HepG2 (cell line): ENCODE data around the gene SMIM38. TPM values are rescaled to one million over a fixed set of nuclear protein-coding genes. Genes with fewer than 3 reads are reported as not detected.

Experiments used
- ATRX ChIP-seq: sonication (generic); formaldehyde crosslinking; IDR thresholded peaks from 2 replicates; pipeline ENCODE4 v1.4.0; 2020; ENCODE audit warnings: missing genetic modification reagents, borderline replicate concordance
- FIP1L1 ChIP-seq: fragments of 200-400 bp; formaldehyde crosslinking; IDR thresholded peaks from 2 replicates; pipeline ENCODE4 v1.6.1; 2018; ENCODE audit warnings: low read depth, mild to moderate bottlenecking, low read length, moderate library complexity, borderline replicate concordance; ENCODE audit not compliant: insufficient read depth
- FOXA3 ChIP-seq: IDR thresholded peaks from 2 replicates; pipeline ENCODE4 v1.6.1; 2016; ENCODE audit warnings: missing genetic modification reagents, missing compliant biosample characterization
- FOXO1 ChIP-seq: sonication (generic); formaldehyde crosslinking; IDR thresholded peaks from 2 replicates; pipeline ENCODE4 v1.4.0; 2020; ENCODE audit warnings: missing genetic modification reagents
- FOXP1 ChIP-seq, 2 experiments: fragments of 450-650 bp in 1 of 2; IDR thresholded peaks; 2 replicates each; pipeline ENCODE4 v1.6.1; 2017 to 2018; ENCODE audit warnings: antibody characterized with exemption in 1 of 2
- GATA4 ChIP-seq: sonication (generic); IDR thresholded peaks from 2 replicates; pipeline ENCODE4 v1.6.1; 2016; ENCODE audit warnings: antibody characterized with exemption, low read depth, borderline replicate concordance
- MYC ChIP-seq: sonication (generic); formaldehyde crosslinking; IDR thresholded peaks from 2 replicates; pipeline ENCODE4 v1.9.0; 2021; ENCODE audit warnings: missing genetic modification reagents, borderline replicate concordance
- POLR2AphosphoS2 ChIP-seq: IDR thresholded peaks from 2 replicates; pipeline ENCODE4 v1.6.1; 2011; ENCODE audit warnings: low read depth, low read length, improper control_type of control experiment
- SALL1 ChIP-seq: sonication (generic); formaldehyde crosslinking; IDR thresholded peaks from 2 replicates; pipeline ENCODE4 v1.8.0; 2022; ENCODE audit warnings: mild to moderate bottlenecking, missing genetic modification reagents
- TARDBP ChIP-seq: sonication (generic); formaldehyde crosslinking; IDR thresholded peaks from 2 replicates; pipeline ENCODE4 v1.8.0; 2022; ENCODE audit warnings: mild to moderate bottlenecking, missing genetic modification reagents
- TBX2 ChIP-seq: sonication (generic); formaldehyde crosslinking; IDR thresholded peaks from 2 replicates; pipeline ENCODE4 v1.5.0; 2020; ENCODE audit warnings: missing genetic modification reagents, mild to moderate bottlenecking, borderline replicate concordance
- XBP1 ChIP-seq: sonication (generic); formaldehyde crosslinking; IDR thresholded peaks from 2 replicates; pipeline ENCODE4 v1.5.0; 2020; ENCODE audit warnings: missing genetic modification reagents
- YEATS2 ChIP-seq: sonication (generic); formaldehyde crosslinking; IDR thresholded peaks from 2 replicates; pipeline ENCODE4 v1.4.0; 2020; ENCODE audit warnings: missing genetic modification reagents, borderline replicate concordance
- polyA plus RNA-seq, 8 experiments: library from polyadenylated mRNA; depleted of rRNA in 3 of 8; stranded (reverse) in 7 of 8; unstranded in 1 of 8; fragments of >200 nt; fragmentation: Illumina TruSeq in 4 of 8; extraction: Trizol in 4 of 8; gene quantifications; 2 replicates each; pipeline versions ENCODE4 v1.2.1 to v1.2.3, GENCODE V29; 2011 to 2016; ENCODE audit warnings: low read depth in 4 of 8, missing spikeins in 1 of 8, mixed read lengths in 1 of 8; ENCODE audit not compliant: insufficient read depth in 1 of 8
- total RNA-seq, 5 experiments: library from RNA; depleted of rRNA; stranded (reverse); fragments of >200 nt; fragmentation: Illumina TruSeq; extraction: Trizol; gene quantifications; 2 replicates each; pipeline ENCODE4 v1.2.3, GENCODE V29; 2016; ENCODE audit warnings: low read depth in 1 of 5
- TF ChIP-seq, protein P1 (sequence below), 2 experiments: sonication (generic) in 1 of 2; formaldehyde crosslinking in 1 of 2; IDR thresholded peaks; 2 replicates each; pipeline versions ENCODE4 v1.4.0 to v1.6.1; 2018 to 2020; ENCODE audit warnings: missing genetic modification reagents in 2 of 2, borderline replicate concordance in 1 of 2, low read depth in 1 of 2, mild to moderate bottlenecking in 1 of 2, missing biosample characterization in 1 of 2
- TF ChIP-seq, protein P2 (sequence below): IDR thresholded peaks from 2 replicates; pipeline ENCODE4 v1.4.0; 2020; ENCODE audit warnings: mild to moderate bottlenecking, missing genetic modification reagents
- TF ChIP-seq, protein P3 (sequence below): sonication (generic); formaldehyde crosslinking; IDR thresholded peaks from 2 replicates; pipeline ENCODE4 v1.5.1; 2020; ENCODE audit warnings: mild to moderate bottlenecking, moderate library complexity, missing genetic modification reagents
- TF ChIP-seq, protein P4 (sequence below): sonication (generic); formaldehyde crosslinking; IDR thresholded peaks from 2 replicates; pipeline ENCODE4 v1.5.0; 2020; ENCODE audit warnings: mild to moderate bottlenecking, missing genetic modification reagents, borderline replicate concordance

Gene SMIM38
- total and polyA plus RNA-seq, 2 of the 13 experiments (the other 11 are each of a cell fraction or from before 2014, with no cell fraction given) = 0.30 to 0.40 TPM

DNA sequence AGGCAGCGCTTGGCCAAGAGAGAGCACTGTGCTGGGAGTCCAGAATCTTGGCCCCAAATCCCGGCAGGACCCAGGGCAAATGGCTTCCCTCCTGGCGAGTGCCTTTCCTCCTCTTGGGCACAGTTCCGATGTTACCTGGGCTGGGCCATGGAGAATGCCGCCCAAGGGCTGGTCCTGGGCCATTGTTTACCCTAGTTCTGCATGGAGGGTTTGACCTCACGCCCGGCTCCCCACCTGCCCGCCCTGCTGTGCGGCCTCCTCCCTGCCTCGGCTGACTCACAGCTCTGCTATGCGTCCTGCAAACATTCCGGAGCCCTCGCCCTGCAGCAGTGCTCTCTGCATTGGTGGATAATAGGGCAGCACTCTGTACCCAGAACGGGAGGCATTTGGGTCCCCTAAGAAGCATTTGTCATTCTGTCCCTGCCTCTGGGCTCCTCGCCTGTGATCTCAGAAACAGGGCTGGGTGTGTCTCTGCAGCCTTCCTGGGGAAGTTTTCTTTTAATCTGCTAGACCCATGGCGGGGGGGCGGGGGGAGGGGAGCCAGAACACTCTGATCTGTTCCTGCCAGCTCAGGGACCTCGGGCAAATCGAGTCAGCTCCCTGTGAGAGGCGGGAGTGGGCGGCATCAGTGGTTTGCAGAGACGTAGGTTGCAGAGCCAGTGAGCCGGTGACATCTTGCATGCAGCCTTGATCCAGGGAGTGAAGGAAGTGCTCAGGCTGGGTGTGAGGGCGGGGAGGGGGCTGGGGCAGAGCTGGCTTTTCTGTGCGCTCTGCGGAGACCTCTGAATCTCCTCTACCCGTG lies 32.9 kb upstream of the SMIM38 start (continued):
- peak; percentile 79 for TF ChIP-seq SALL1 (CRISPR knock-in tag)
- TF ChIP-seq, protein P1, sequence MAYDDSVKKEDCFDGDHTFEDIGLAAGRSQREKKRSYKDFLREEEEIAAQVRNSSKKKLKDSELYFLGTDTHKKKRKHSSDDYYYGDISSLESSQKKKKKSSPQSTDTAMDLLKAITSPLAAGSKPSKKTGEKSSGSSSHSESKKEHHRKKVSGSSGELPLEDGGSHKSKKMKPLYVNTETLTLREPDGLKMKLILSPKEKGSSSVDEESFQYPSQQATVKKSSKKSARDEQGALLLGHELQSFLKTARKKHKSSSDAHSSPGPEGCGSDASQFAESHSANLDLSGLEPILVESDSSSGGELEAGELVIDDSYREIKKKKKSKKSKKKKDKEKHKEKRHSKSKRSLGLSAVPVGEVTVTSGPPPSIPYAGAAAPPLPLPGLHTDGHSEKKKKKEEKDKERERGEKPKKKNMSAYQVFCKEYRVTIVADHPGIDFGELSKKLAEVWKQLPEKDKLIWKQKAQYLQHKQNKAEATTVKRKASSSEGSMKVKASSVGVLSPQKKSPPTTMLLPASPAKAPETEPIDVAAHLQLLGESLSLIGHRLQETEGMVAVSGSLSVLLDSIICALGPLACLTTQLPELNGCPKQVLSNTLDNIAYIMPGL (CRISPR knock-in tag; IDR thresholded peaks at IDR 0.05; ENCODE audit: borderline replicate concordance in 1 of 2, low read depth in 1 of 2) = peak in 1 of 2 experiments; percentile 39; a peak in 1 of 4 replicates
- peak; percentile 70; the same call in 1 of the 2 replicates for TF ChIP-seq TARDBP (CRISPR knock-in tag)
- no peak for TF ChIP-seq GATA4
- peak; percentile 65; the same call in 1 of the 2 replicates for TF ChIP-seq TBX2 (CRISPR knock-in tag)
- TF ChIP-seq, protein P2, sequence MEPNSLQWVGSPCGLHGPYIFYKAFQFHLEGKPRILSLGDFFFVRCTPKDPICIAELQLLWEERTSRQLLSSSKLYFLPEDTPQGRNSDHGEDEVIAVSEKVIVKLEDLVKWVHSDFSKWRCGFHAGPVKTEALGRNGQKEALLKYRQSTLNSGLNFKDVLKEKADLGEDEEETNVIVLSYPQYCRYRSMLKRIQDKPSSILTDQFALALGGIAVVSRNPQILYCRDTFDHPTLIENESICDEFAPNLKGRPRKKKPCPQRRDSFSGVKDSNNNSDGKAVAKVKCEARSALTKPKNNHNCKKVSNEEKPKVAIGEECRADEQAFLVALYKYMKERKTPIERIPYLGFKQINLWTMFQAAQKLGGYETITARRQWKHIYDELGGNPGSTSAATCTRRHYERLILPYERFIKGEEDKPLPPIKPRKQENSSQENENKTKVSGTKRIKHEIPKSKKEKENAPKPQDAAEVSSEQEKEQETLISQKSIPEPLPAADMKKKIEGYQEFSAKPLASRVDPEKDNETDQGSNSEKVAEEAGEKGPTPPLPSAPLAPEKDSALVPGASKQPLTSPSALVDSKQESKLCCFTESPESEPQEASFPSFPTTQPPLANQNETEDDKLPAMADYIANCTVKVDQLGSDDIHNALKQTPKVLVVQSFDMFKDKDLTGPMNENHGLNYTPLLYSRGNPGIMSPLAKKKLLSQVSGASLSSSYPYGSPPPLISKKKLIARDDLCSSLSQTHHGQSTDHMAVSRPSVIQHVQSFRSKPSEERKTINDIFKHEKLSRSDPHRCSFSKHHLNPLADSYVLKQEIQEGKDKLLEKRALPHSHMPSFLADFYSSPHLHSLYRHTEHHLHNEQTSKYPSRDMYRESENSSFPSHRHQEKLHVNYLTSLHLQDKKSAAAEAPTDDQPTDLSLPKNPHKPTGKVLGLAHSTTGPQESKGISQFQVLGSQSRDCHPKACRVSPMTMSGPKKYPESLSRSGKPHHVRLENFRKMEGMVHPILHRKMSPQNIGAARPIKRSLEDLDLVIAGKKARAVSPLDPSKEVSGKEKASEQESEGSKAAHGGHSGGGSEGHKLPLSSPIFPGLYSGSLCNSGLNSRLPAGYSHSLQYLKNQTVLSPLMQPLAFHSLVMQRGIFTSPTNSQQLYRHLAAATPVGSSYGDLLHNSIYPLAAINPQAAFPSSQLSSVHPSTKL = peak; percentile 85
- TF ChIP-seq, protein P3, sequence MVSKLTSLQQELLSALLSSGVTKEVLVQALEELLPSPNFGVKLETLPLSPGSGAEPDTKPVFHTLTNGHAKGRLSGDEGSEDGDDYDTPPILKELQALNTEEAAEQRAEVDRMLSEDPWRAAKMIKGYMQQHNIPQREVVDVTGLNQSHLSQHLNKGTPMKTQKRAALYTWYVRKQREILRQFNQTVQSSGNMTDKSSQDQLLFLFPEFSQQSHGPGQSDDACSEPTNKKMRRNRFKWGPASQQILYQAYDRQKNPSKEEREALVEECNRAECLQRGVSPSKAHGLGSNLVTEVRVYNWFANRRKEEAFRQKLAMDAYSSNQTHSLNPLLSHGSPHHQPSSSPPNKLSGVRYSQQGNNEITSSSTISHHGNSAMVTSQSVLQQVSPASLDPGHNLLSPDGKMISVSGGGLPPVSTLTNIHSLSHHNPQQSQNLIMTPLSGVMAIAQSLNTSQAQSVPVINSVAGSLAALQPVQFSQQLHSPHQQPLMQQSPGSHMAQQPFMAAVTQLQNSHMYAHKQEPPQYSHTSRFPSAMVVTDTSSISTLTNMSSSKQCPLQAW (CRISPR knock-in tag) = peak; percentile 74
- TF ChIP-seq, protein P4, sequence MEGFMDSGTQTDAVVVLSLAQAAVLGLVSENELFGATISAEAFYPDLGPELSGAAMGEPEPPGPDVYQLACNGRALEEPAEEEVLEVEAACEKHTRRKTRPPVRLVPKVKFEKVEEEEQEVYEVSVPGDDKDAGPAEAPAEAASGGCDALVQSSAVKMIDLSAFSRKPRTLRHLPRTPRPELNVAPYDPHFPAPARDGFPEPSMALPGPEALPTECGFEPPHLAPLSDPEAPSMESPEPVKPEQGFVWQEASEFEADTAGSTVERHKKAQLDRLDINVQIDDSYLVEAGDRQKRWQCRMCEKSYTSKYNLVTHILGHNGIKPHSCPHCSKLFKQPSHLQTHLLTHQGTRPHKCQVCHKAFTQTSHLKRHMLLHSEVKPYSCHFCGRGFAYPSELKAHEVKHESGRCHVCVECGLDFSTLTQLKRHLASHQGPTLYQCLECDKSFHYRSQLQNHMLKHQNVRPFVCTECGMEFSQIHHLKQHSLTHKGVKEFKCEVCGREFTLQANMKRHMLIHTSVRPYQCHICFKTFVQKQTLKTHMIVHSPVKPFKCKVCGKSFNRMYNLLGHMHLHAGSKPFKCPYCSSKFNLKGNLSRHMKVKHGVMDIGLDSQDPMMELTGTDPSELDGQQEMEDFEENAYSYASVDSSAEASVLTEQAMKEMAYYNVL (CRISPR knock-in tag) = no peak
- no peak for TF ChIP-seq POLR2AphosphoS2
- no peak for TF ChIP-seq ATRX (CRISPR knock-in tag)
- TF ChIP-seq MYC = peak; percentile 23; the same call in 1 of the 2 replicates
- peak; percentile 87 for TF ChIP-seq FOXA3 (CRISPR knock-in tag)
- peak; percentile 74; the same call in 1 of the 2 replicates for TF ChIP-seq FOXO1
- no peak for TF ChIP-seq XBP1 (CRISPR knock-in tag)
- peak; percentile 52; the same call in 1 of the 2 replicates for TF ChIP-seq YEATS2
- no peak for TF ChIP-seq FOXP1 (IDR thresholded peaks at IDR 0.05)
- TF ChIP-seq FOXP1 (CRISPR knock-in tag; IDR thresholded peaks at IDR 0.05) = peak; percentile 45; the same call in 1 of the 2 replicates
- TF ChIP-seq FIP1L1 = no peak
